Neural cell (in vitro differentiated cells): Measurements from ENCODE around the gene DTX3L. TPM values are rescaled to one million over a fixed set of nuclear protein-coding genes. Genes with fewer than 3 reads are reported as not detected.

Experiments used
- H2AFZ ChIP-seq: fragments of 200-600, 300-800 bp; sonication (generic), shearing (Covaris generic); 2 replicates; pipeline ENCODE4 v1.6.0; 2014; ENCODE audit warnings: low read depth, mild to moderate bottlenecking, antibody characterized with exemption, low read length, moderate library complexity
- H3F3A ChIP-seq: fragments of 200-600 bp; shearing (Covaris generic); 2 replicates; pipeline ENCODE4 v1.6.1; 2016; ENCODE audit warnings: mild to moderate bottlenecking, moderate library complexity, mixed read lengths, antibody characterized with exemption, low read length; ENCODE audit not compliant: insufficient read depth, poor library complexity, severe bottlenecking
- H3K27ac ChIP-seq: fragments of 200-600, 300-800 bp; sonication (generic), shearing (Covaris generic); 2 replicates; pipeline ENCODE4 v1.5.1; 2014; ENCODE audit warnings: mild to moderate bottlenecking, low read length, moderate library complexity
- H3K27me3 ChIP-seq: fragments of 300-800, 200-600 bp; sonication (generic), shearing (Covaris generic); 2 replicates; pipeline ENCODE4 v1.6.0; 2014; ENCODE audit warnings: mild to moderate bottlenecking, low read depth, low read length, moderate library complexity; ENCODE audit not compliant: insufficient read depth
- H3K36me3 ChIP-seq: fragments of 300-800, 200-600 bp; sonication (generic), shearing (Covaris generic); 2 replicates; pipeline ENCODE4 v1.5.1; 2014; ENCODE audit warnings: mild to moderate bottlenecking, antibody characterized with exemption, low read length, moderate library complexity; ENCODE audit not compliant: insufficient read depth
- H3K4me2 ChIP-seq: fragments of 300-800, 200-600 bp; sonication (generic), shearing (Covaris generic); 2 replicates; pipeline ENCODE4 v1.6.0; 2014; ENCODE audit warnings: mild to moderate bottlenecking, low read length
- H3K4me3 ChIP-seq: fragments of 300-800, 200-600 bp; sonication (generic), shearing (Covaris generic); 2 replicates; pipeline ENCODE4 v1.5.1; 2014; ENCODE audit warnings: mild to moderate bottlenecking, low read length, moderate library complexity
- H3K79me2 ChIP-seq: fragments of 200-600 bp; shearing (Covaris generic); replicated peaks from 2 replicates; pipeline ENCODE4 v1.6.0; 2014; ENCODE audit warnings: mild to moderate bottlenecking, low read length, moderate library complexity; ENCODE audit not compliant: insufficient read depth
- H3K9ac ChIP-seq: fragments of 300-800, 200-600 bp; sonication (generic), shearing (Covaris generic); 2 replicates; pipeline ENCODE4 v1.6.1; 2016; ENCODE audit warnings: mild to moderate bottlenecking, low read length, mixed read lengths
- H3K9me2 ChIP-seq: fragments of 200-600 bp; shearing (Covaris generic); 2 replicates; pipeline ENCODE4 v1.6.1; 2016; ENCODE audit warnings: mild to moderate bottlenecking, low read length, mixed read lengths; ENCODE audit not compliant: insufficient read depth
- H3K9me3 ChIP-seq: fragments of 200-600, 300-800 bp; sonication (generic), shearing (Covaris generic); 2 replicates; pipeline ENCODE4 v1.6.1; 2016; ENCODE audit warnings: mild to moderate bottlenecking, mixed run types, low read length, moderate library complexity, mixed read lengths
- H4K20me1 ChIP-seq: fragments of 200-600 bp; shearing (Covaris generic); 2 replicates; pipeline ENCODE4 v1.6.1; 2016; ENCODE audit warnings: mild to moderate bottlenecking, mixed run types; ENCODE audit not compliant: insufficient read depth
- EP300 ChIP-seq: fragments of 450-650 bp; conservative IDR thresholded peaks from 2 replicates; pipeline ENCODE4 v1.6.1; 2014; ENCODE audit warnings: antibody characterized with exemption, mild to moderate bottlenecking, moderate library complexity; ENCODE audit not compliant: poor library complexity, severe bottlenecking
- EZH2 ChIP-seq: fragments of 200-600, 300-800 bp; shearing (Covaris generic), sonication (generic); IDR thresholded peaks from 2 replicates; pipeline ENCODE4 v1.6.1; 2014; ENCODE audit warnings: antibody characterized with exemption, low read length, borderline replicate concordance, mild to moderate bottlenecking; ENCODE audit not compliant: insufficient read depth, poor library complexity, severe bottlenecking
- MXI1 ChIP-seq: fragments of 450-650 bp; conservative IDR thresholded peaks from 2 replicates; pipeline ENCODE4 v1.6.1; 2014; ENCODE audit warnings: antibody characterized with exemption, mild to moderate bottlenecking; ENCODE audit not compliant: poor library complexity, severe bottlenecking
- POLR2AphosphoS5 ChIP-seq: IDR thresholded peaks from 2 replicates; pipeline ENCODE4 v1.6.1; 2012
- RAD21 ChIP-seq: fragments of 450-650 bp; conservative IDR thresholded peaks from 2 replicates; pipeline ENCODE4 v1.6.1; 2014; ENCODE audit warnings: antibody characterized with exemption, mild to moderate bottlenecking, moderate library complexity
- SMC3 ChIP-seq: fragments of 450-650 bp; conservative IDR thresholded peaks from 2 replicates; pipeline ENCODE4 v1.6.1; 2014; ENCODE audit warnings: antibody characterized with exemption, mild to moderate bottlenecking, moderate library complexity; ENCODE audit not compliant: poor library complexity
- TAF1 ChIP-seq: IDR thresholded peaks from 2 replicates; pipeline ENCODE4 v1.6.1; 2012; ENCODE audit warnings: low read depth
- polyA plus RNA-seq: library from polyadenylated mRNA; depleted of rRNA; stranded (reverse); fragments of >200 nt; gene quantifications from 2 replicates; pipeline ENCODE4 v1.2.3, GENCODE V29; 2014
- TF ChIP-seq, protein P1 (sequence below): fragments of 450-650 bp; IDR thresholded peaks from 2 replicates; pipeline ENCODE4 v1.5.1; 2014; ENCODE audit warnings: antibody characterized with exemption, mild to moderate bottlenecking, moderate library complexity; ENCODE audit not compliant: poor library complexity, severe bottlenecking
- TF ChIP-seq, protein P2 (sequence below): IDR thresholded peaks from 2 replicates; pipeline ENCODE4 v1.6.1; 2012; ENCODE audit warnings: borderline replicate concordance

The DTX3L gene
- polyA plus RNA-seq, 1 donor from 2014 or later, result not detected

DNA sequence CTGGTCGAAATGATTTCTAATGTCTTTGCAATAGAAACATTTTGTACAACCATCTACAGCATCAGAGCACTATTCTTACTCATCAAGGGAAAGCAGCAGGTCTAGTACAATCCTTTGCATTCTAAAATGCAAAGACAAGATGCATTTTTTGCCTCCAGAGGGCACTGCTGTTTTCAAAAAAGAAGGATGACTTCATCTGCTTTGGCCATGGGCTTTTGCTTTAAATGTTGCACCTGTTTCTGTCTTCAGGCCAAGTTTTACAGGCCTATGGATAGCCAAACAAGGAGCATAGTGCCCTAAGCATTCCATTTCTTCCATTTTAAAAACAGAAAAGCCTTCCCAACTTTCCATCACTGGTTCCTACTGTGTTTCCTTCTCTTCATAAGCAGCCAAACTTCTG, 3.5 kb upstream of the DTX3L start:
- Histone ChIP-seq H4K20me1 (no peaks in the 10 kb centered on the region), H3K9ac (no peak overlapping the region), H3K27ac (no peak overlapping the region), H3K9me3 (no peaks in the 10 kb centered on the region), H3K4me2 (no peak overlapping the region), H3K79me2 (no peaks in the 10 kb centered on the region), H3K4me3 (no peak overlapping the region), H3K9me2 (no peaks in the 10 kb centered on the region), H3F3A (no peaks in the 10 kb centered on the region), H3K36me3 (no peaks in the 10 kb centered on the region), H2AFZ (no peak overlapping the region), H3K27me3 (peaks cover 16% of the 10 kb centered on the region)
- TF ChIP-seq, protein P1, sequence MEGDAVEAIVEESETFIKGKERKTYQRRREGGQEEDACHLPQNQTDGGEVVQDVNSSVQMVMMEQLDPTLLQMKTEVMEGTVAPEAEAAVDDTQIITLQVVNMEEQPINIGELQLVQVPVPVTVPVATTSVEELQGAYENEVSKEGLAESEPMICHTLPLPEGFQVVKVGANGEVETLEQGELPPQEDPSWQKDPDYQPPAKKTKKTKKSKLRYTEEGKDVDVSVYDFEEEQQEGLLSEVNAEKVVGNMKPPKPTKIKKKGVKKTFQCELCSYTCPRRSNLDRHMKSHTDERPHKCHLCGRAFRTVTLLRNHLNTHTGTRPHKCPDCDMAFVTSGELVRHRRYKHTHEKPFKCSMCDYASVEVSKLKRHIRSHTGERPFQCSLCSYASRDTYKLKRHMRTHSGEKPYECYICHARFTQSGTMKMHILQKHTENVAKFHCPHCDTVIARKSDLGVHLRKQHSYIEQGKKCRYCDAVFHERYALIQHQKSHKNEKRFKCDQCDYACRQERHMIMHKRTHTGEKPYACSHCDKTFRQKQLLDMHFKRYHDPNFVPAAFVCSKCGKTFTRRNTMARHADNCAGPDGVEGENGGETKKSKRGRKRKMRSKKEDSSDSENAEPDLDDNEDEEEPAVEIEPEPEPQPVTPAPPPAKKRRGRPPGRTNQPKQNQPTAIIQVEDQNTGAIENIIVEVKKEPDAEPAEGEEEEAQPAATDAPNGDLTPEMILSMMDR, result peak; percentile 71
- TF ChIP-seq TAF1 (no peak), EP300 (no peak), RAD21 (peak; percentile 74), SMC3 (peak; percentile 78)

DNA sequence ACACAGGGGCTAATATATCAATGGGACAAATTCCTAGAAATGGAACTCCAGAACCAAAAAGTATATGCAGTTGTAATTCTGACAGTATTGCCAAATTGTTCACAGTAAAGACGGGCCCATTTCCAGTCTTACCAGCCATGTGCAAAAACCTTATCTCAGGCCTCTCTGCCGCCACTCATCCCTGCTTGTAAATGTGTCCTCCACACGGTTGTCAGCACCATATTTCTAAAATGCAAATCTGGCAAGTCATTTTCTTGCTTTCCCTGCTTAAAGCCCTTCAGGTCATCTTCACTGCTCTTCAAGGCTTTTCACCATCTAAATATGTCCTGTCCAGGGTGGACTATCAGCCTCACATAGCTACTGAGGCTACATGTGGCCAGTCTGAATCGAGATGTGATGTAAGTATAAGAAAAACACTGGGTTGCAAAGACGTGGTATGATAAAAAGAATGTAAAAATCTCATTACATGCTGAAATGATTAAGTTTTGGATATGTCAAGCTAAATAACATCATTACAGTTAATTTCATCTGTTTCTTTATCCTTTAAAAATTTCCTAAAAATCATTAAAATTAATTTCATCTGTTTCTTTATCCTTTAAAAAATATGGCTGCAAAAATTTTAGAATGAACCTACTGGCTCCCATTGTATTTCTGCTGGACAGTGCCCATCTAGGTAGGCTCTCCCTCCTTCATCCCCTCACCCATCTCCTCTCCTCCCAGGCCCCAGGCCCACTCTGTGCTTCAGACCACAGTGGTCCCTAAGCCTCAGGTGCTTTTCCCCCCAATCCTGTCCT, 1.0 kb upstream of the DTX3L start:
- H3K9ac ChIP-seq, result no peak overlapping the region
- no peak overlapping the region for H3K27ac ChIP-seq
- H2AFZ ChIP-seq, result no peak overlapping the region
- no peak overlapping the region for H3K4me3 ChIP-seq
- no peaks in the 10 kb centered on the region for H3K9me2 ChIP-seq
- peaks cover 16% of the 10 kb centered on the region for H3K27me3 ChIP-seq
- H3K79me2 ChIP-seq, result no peaks in the 10 kb centered on the region
- H4K20me1 ChIP-seq, result no peaks in the 10 kb centered on the region
- no peaks in the 10 kb centered on the region for H3K9me3 ChIP-seq
- H3F3A ChIP-seq, result no peaks in the 10 kb centered on the region
- H3K36me3 ChIP-seq, result no peaks in the 10 kb centered on the region
- no peak overlapping the region for H3K4me2 ChIP-seq
- TF ChIP-seq EP300, result no peak
- TF ChIP-seq SMC3, result no peak
- no peak for TF ChIP-seq POLR2AphosphoS5
- TF ChIP-seq, protein P1, result no peak
- no peak for TF ChIP-seq RAD21
- TF ChIP-seq MXI1, result no peak
- TF ChIP-seq TAF1, result no peak
- no peak for TF ChIP-seq EZH2
- TF ChIP-seq, protein P2, sequence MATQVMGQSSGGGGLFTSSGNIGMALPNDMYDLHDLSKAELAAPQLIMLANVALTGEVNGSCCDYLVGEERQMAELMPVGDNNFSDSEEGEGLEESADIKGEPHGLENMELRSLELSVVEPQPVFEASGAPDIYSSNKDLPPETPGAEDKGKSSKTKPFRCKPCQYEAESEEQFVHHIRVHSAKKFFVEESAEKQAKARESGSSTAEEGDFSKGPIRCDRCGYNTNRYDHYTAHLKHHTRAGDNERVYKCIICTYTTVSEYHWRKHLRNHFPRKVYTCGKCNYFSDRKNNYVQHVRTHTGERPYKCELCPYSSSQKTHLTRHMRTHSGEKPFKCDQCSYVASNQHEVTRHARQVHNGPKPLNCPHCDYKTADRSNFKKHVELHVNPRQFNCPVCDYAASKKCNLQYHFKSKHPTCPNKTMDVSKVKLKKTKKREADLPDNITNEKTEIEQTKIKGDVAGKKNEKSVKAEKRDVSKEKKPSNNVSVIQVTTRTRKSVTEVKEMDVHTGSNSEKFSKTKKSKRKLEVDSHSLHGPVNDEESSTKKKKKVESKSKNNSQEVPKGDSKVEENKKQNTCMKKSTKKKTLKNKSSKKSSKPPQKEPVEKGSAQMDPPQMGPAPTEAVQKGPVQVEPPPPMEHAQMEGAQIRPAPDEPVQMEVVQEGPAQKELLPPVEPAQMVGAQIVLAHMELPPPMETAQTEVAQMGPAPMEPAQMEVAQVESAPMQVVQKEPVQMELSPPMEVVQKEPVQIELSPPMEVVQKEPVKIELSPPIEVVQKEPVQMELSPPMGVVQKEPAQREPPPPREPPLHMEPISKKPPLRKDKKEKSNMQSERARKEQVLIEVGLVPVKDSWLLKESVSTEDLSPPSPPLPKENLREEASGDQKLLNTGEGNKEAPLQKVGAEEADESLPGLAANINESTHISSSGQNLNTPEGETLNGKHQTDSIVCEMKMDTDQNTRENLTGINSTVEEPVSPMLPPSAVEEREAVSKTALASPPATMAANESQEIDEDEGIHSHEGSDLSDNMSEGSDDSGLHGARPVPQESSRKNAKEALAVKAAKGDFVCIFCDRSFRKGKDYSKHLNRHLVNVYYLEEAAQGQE, result no peak
